ENCODE measurements around the gene ZNF341. TPM values are rescaled to one million over a fixed set of nuclear protein-coding genes. Genes with fewer than 3 reads are reported as not detected.

The ZNF341 gene
- total and polyA plus RNA-seq, 2 of the 8 experiments (the other 6 are each of a cell fraction or from before 2014, with no cell fraction given), result 5.8 to 6.4 TPM

GRCh38 chr20:33732166-33732970 is 572 bp downstream of the ZNF341 start:
- Histone ChIP-seq H3K18ac (ENCODE audit: extremely low read depth, low read length) (peak overlapping the region; percentile 95), H3K79me2 (ENCODE audit: control insufficient read depth in 1 of 2, insufficient read depth in 2 of 2, low read length in 2 of 2) (no peaks in the 10 kb centered on the region), H2BK12ac (ENCODE audit: low read depth, low read length) (peak overlapping the region; percentile 95; the same call in 1 of the 2 replicates), H2AFZ (ENCODE audit: low read length) (peak overlapping the region; percentile 4; the same call in 1 of the 2 replicates), H3K27ac (ENCODE audit: low read depth, low read length) (peak overlapping the region; percentile 58; the same call in 1 of the 2 replicates), H3K56ac (replicated peaks; ENCODE audit: insufficient read length, low read depth, low read length) (peak overlapping the region; percentile 75), H3K4me3 (ENCODE audit: extremely low read depth in 1 of 4, insufficient read depth in 2 of 4, low read depth in 3 of 4, low read length in 4 of 4) (peak overlapping the region; percentile 48 to 72 (median 67)), H3K79me1 (ENCODE audit: low read depth, low read length) (no peaks in the 10 kb centered on the region), H3K23ac (ENCODE audit: insufficient read length) (no peak overlapping the region), H2BK15ac (ENCODE audit: low read length) (peak overlapping the region; percentile 88; the same call in 1 of the 2 replicates), H3K23me2 (ENCODE audit: low read depth, low read length) (peaks cover 9% of the 10 kb centered on the region), H2BK20ac (ENCODE audit: low read length) (0 out of 2 replicates have a peak overlapping the region, but pooled peaks have one; percentile 90), H3K9me3 (ENCODE audit: insufficient read depth in 2 of 2, low read depth in 1 of 2, low read length in 1 of 2) (peaks cover 6 to 7% of the 10 kb centered on the region in 2 experiments), H3K9ac (replicated peaks in 1 of 4; ENCODE audit: extremely low read depth in 1 of 4, low read depth in 3 of 4, low read length in 3 of 4) (peak overlapping the region; percentile 5 to 71 (median 56); a peak in 6 of 7 replicates), H4K8ac (ENCODE audit: extremely low read depth, insufficient read depth, low read length) (peak overlapping the region; percentile 92), H3K4ac (replicated peaks; ENCODE audit: insufficient read length, low read depth, low read length) (peak overlapping the region; percentile 88), H2BK5ac (ENCODE audit: low read depth, low read length) (peak overlapping the region; percentile 88; the same call in 1 of the 2 replicates), H3K36me3 (ENCODE audit: control insufficient read depth in 2 of 4, insufficient read depth in 4 of 4, low read length in 3 of 4) (no peaks in the 10 kb centered on the region; a peak in 1 of 8 replicates), H4K20me1 (replicated peaks in 1 of 2; ENCODE audit: control insufficient read depth in 1 of 2, insufficient read depth in 2 of 2, low read length in 2 of 2) (no peaks in the 10 kb centered on the region), H3K4me2 (ENCODE audit: insufficient read depth in 1 of 2, low read depth in 2 of 2, low read length in 2 of 2) (peak overlapping the region; percentile 80 to 94), H2BK120ac (replicated peaks; ENCODE audit: low read depth, low read length) (peak overlapping the region; percentile 73), H2AK5ac (ENCODE audit: low read depth, low read length) (0 out of 2 replicates have a peak overlapping the region, but pooled peaks have one; percentile 24), H4K5ac (ENCODE audit: insufficient read length, low read depth, low read length) (peak overlapping the region; percentile 63), H3K14ac (ENCODE audit: insufficient read length) (no peak overlapping the region), H3K4me1 (replicated peaks in 1 of 4; ENCODE audit: control insufficient read depth in 3 of 4, insufficient read depth in 4 of 4, low read length in 3 of 4) (peaks cover 4 to 9% (median 7%) of the 10 kb centered on the region in 4 experiments), H4K91ac (replicated peaks; ENCODE audit: insufficient read length, low read length) (peak overlapping the region; percentile 98), H3K27me3 (replicated peaks in 1 of 4; ENCODE audit: control insufficient read depth in 3 of 4, extremely low read depth in 1 of 4, insufficient read depth in 3 of 4, low read length in 3 of 4) (no peaks in the 10 kb centered on the region)
- 14% methylated on average over 21 of the region's 68 CpGs; no CpG with 5 or more reads in 1 of the 2 experiments for WGBS, 2 experiments (ENCODE audit: extremely low coverage in 1 of 2, insufficient coverage in 1 of 2, insufficient read length in 1 of 2, insufficient replicate concordance in 2 of 2, low coverage in 1 of 2, low lambda C conversion rate in 2 of 2, missing lambda C conversion rate in 1 of 2)
- DNase-seq (ENCODE audit: low read depth in 1 of 2, low spot score in 2 of 2) (peak in 1 of 2 experiments; percentile 90), FAIRE-seq (no peak)
- ChIA-PET POLR2A (ENCODE audit: partially characterized antibody) (interaction anchor here (0.9 to 2.7 kb wide), 7 partner anchors 9 to 67 kb away, joined by 3 to 8 read pairs (median 3); partner anchors contain the start of gene PXMP4), CTCF (ENCODE audit: partially characterized antibody) (interaction anchor here (0.9 to 2.5 kb wide), 5 partner anchors 9 to 65 kb away, joined by 3 to 6 read pairs (median 3); partner anchors contain the start of gene ACTL10)
- TF ChIP-seq RFX5 (IDR thresholded peaks at IDR 0.05; ENCODE audit: borderline replicate concordance, low read depth, low read length), result no peak
- TF ChIP-seq EZH2 (IDR thresholded peaks at IDR 0.05; ENCODE audit: low read depth, low read length, severe bottlenecking), result no peak
- no peak for TF ChIP-seq POLR2AphosphoS5 (IDR thresholded peaks at IDR 0.05; ENCODE audit: low read depth, low read length)
- TF ChIP-seq RNF2 (IDR thresholded peaks at IDR 0.05; ENCODE audit: borderline replicate concordance, low read depth, low read length, missing control alignments, poor library complexity, severe bottlenecking), result no peak
- TF ChIP-seq FOSL1 (IDR thresholded peaks at IDR 0.05; ENCODE audit: insufficient read depth, low read depth, low read length), result no peak
- TF ChIP-seq JUND (IDR thresholded peaks at IDR 0.05; ENCODE audit: low read length), result peak; percentile 99
- TF ChIP-seq E2F6 (IDR thresholded peaks at IDR 0.05), result no peak; the same call in none of the 2 replicates
- TF ChIP-seq BCL11A (IDR thresholded peaks at IDR 0.05; ENCODE audit: low read depth in 2 of 2, low read length in 2 of 2), result no peak
- TF ChIP-seq RAD21 (IDR thresholded peaks at IDR 0.05 in 1 of 2, conservative IDR thresholded peaks at IDR 0.05 in 1 of 2; ENCODE audit: low read depth in 2 of 2, low read length in 2 of 2), result no peak

Data from H1 (cell line).